LNCaP clone FGC (cell line): Measurements from ENCODE around the gene ANKUB1.

Source experiments
- DNase-seq: peaks from one replicate; pipeline ENCODE4 v3.0.0-alpha.2; 2011; ENCODE audit warnings: low read depth
- H3K4me3 ChIP-seq: 2 replicates; pipeline ENCODE4 v1.5.1; 2011; ENCODE audit warnings: mild to moderate bottlenecking, low read depth, low read length, control low read depth
- CTCF ChIP-seq: IDR thresholded peaks from 2 replicates; pipeline ENCODE4 v1.5.1; 2012; ENCODE audit warnings: mild to moderate bottlenecking; ENCODE audit not compliant: control insufficient read depth, insufficient read depth; ENCODE audit errors: extremely low read depth

Gene ANKUB1

DNA sequence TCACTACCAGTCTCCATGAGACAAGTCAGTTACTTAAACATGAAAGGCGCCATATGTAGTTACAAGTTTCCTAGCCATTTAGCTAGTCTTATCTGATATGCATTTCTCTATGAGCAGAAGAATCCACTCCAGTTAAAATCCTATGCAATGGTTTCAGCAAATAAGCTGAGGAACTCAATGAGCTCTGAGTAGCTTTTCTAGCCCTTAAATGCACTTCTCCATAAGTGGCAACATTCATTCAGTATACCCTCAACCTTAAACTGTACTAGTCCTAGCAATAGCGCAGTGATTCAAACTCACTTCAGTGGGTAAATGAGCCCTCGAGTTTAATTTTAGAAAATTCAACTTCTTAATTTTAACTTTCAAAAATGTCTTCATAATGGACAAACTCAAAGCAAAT, 47.7 kb downstream of the ANKUB1 start:
- H3K4me3 ChIP-seq: no peak overlapping the region
- TF ChIP-seq CTCF: no peak
- DNase-seq: no peak

DNA sequence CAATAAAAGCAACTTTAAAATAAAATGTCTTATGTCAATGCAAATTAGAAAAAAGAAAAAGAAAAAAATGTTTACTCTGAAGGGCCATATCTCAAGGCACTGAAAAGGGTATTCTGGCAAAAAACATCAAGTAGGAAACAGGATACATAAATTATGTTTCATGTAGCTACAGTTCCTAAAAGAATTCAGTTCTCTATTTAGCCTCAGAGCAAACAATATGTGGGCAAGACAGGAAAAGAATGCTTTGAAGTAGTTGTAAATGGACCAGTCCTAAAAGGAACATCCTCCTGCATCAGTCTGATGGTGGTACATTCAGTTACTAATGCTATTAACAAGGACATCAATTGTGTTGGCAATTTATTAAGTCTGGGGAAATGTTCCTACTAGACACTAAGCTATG, 48.2 kb downstream of the ANKUB1 start:
- DNase-seq: no peak
- TF ChIP-seq CTCF: no peak
- no peak overlapping the region for H3K4me3 ChIP-seq

GRCh38 chr3:149739396-149739795, 53.0 kb downstream of the ANKUB1 start:
- TF ChIP-seq CTCF: no peak
- H3K4me3 ChIP-seq: no peak overlapping the region
- no peak for DNase-seq

GRCh38 chr3:149738876-149739275, 53.5 kb downstream of the ANKUB1 start:
- no peak overlapping the region for H3K4me3 ChIP-seq
- DNase-seq: no peak
- TF ChIP-seq CTCF: no peak

DNA sequence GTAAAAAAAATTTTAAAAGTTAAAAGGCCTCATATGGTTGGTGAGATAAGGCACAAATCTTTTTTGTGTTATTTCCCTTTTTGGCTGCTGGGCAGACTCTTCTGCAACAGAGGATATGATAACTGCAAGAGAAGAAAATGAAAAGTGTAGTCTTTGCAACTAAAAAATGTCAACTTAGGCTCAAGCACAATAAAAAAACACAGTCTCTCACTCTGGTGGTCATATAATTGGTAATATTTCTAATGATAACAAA, 55.5 kb downstream of the ANKUB1 start:
- no peak for TF ChIP-seq CTCF
- H3K4me3 ChIP-seq: no peak overlapping the region
- DNase-seq: no peak

GRCh38 chr3:149736175-149736952, 56.0 kb downstream of the ANKUB1 start:
- TF ChIP-seq CTCF: no peak
- no peak for DNase-seq
- H3K4me3 ChIP-seq: no peak overlapping the region

DNA sequence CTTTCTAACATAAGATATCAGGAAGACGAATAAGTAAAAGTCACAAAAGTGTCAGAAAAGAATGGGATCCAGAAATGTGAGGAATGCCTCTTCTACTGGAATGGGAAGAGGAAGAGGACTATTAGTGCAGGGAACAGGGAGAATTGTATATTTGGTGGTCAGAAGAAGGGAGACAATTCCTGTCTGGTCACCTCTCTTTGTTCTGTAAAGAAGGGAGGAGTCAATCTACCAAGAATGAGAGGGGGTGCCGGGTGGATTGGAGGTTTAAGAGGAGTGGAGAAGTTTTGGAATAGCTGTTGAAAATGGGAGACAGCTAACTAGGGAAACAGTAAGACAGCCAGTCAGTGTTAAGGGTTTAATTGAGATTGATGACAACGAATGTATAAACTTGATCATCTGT, 60.1 kb downstream of the ANKUB1 start:
- no peak for DNase-seq
- no peak overlapping the region for H3K4me3 ChIP-seq
- TF ChIP-seq CTCF: no peak
